GM12878 (cell line): Measurements from ENCODE around the gene FBXL5. TPM values are rescaled to one million over a fixed set of nuclear protein-coding genes. Genes with fewer than 3 reads are reported as not detected.

ENCODE experiments used
- ATF2 ChIP-seq: IDR thresholded peaks from 2 replicates; pipeline ENCODE4 v1.6.1; 2012; ENCODE audit warnings: low read length, inconsistent platforms
- BHLHE40 ChIP-seq, 2 experiments: fragments of 450-650 bp in 1 of 2; IDR thresholded peaks; 2 replicates each; pipeline ENCODE4 v1.6.1; 2011 to 2017; ENCODE audit warnings: low read depth in 2 of 2, borderline replicate concordance in 1 of 2, improper control_type of control experiment in 1 of 2, low read length in 1 of 2, mild to moderate bottlenecking in 1 of 2
- CBFB ChIP-seq: IDR thresholded peaks from 2 replicates; pipeline ENCODE4 v1.6.1; 2016; ENCODE audit warnings: antibody characterized with exemption, low read depth
- CEBPB ChIP-seq, 2 experiments: fragments of 150-350 bp in 1 of 2; IDR thresholded peaks; 2 replicates each; pipeline ENCODE4 v1.6.1; 2012 to 2014; ENCODE audit warnings: low read depth in 2 of 2, low read length in 2 of 2, borderline replicate concordance in 1 of 2, inconsistent platforms in 1 of 2
- CHD1 ChIP-seq: IDR thresholded peaks from 2 replicates; pipeline ENCODE4 v1.6.1; 2012; ENCODE audit warnings: low read depth, low read length, improper control_type of control experiment
- ESRRA ChIP-seq: IDR thresholded peaks from 2 replicates; pipeline ENCODE4 v1.6.1; 2012; ENCODE audit warnings: mild to moderate bottlenecking, low read length, improper control_type of control experiment
- HSF1 ChIP-seq: fragments of 150-350 bp; IDR thresholded peaks from 2 replicates; pipeline ENCODE4 v1.6.1; 2014; ENCODE audit warnings: mild to moderate bottlenecking, low read depth, low read length
- IRF3 ChIP-seq: fragments of 450-650 bp; IDR thresholded peaks from 2 replicates; pipeline ENCODE4 v1.6.1; 2014; ENCODE audit warnings: mild to moderate bottlenecking
- KDM1A ChIP-seq: fragments of 200-600 bp; sonication (generic); IDR thresholded peaks from 2 replicates; pipeline ENCODE4 v1.6.1; 2016; ENCODE audit warnings: borderline replicate concordance
- MEF2A ChIP-seq: IDR thresholded peaks from 2 replicates; pipeline ENCODE4 v1.6.1; 2011; ENCODE audit warnings: low read depth, mild to moderate bottlenecking, low read length, moderate library complexity; ENCODE audit not compliant: insufficient read depth
- MYC ChIP-seq: IDR thresholded peaks from 2 replicates; pipeline ENCODE4 v1.6.1; 2011; ENCODE audit warnings: mild to moderate bottlenecking, low read length, moderate library complexity, inconsistent platforms; ENCODE audit not compliant: insufficient read depth, insufficient replicate concordance, insufficient read length, severe bottlenecking
- WRNIP1 ChIP-seq: IDR thresholded peaks from 2 replicates; pipeline ENCODE4 v1.6.1; 2011; ENCODE audit warnings: low read depth, low read length, improper control_type of control experiment, borderline replicate concordance
- ZBTB40 ChIP-seq: fragments of 450-650 bp; IDR thresholded peaks from 2 replicates; pipeline ENCODE4 v1.6.1; 2016; ENCODE audit warnings: mild to moderate bottlenecking, moderate library complexity, borderline replicate concordance
- polyA plus RNA-seq, 11 experiments: library from polyadenylated mRNA; depleted of rRNA in 4 of 11; unstranded in 6 of 11; stranded (reverse) in 5 of 11; fragments of >200 nt; fragmentation: Nextera tagmentation in 4 of 11; fragmentation: Illumina TruSeq in 1 of 11; extraction: Ambion mirVana in 4 of 11; extraction: Trizol in 1 of 11; gene quantifications; 1 replicate in 1 of 11; 2 replicates in 10 of 11; pipeline versions ENCODE4 v1.2.1 to v1.2.3, GENCODE V29; 2011 to 2016; ENCODE audit warnings: inconsistent platforms in 2 of 11, missing spikeins in 2 of 11, low read depth in 1 of 11
- total RNA-seq, 4 experiments: library from RNA; depleted of rRNA in 3 of 4; stranded (reverse); fragments of >200 nt in 3 of 4; fragmentation: Illumina TruSeq in 1 of 4; extraction: Trizol in 1 of 4; gene quantifications; 2 replicates each; pipeline versions ENCODE4 v1.2.1 to v1.2.3, GENCODE V29; 2013 to 2021
- TF ChIP-seq, protein P1 (sequence below): fragments of 450-650 bp; IDR thresholded peaks from 2 replicates; pipeline ENCODE4 v1.6.1; 2017; ENCODE audit warnings: antibody characterized with exemption, mild to moderate bottlenecking, moderate library complexity
- TF ChIP-seq, protein P2 (sequence below): IDR thresholded peaks from 2 replicates; pipeline ENCODE4 v1.6.1; 2012; ENCODE audit warnings: low read depth, low read length, improper control_type of control experiment
- TF ChIP-seq, protein P3 (sequence below): fragments of 450-650 bp; IDR thresholded peaks from 2 replicates; pipeline ENCODE4 v1.6.1; 2016; ENCODE audit warnings: mild to moderate bottlenecking

The FBXL5 gene
- total and polyA plus RNA-seq, 10 of the 15 experiments (the other 5 are each of a cell fraction or from before 2014, with no cell fraction given): 10.1 to 46.2 (median 32.7) TPM

- TF ChIP-seq, protein P1, sequence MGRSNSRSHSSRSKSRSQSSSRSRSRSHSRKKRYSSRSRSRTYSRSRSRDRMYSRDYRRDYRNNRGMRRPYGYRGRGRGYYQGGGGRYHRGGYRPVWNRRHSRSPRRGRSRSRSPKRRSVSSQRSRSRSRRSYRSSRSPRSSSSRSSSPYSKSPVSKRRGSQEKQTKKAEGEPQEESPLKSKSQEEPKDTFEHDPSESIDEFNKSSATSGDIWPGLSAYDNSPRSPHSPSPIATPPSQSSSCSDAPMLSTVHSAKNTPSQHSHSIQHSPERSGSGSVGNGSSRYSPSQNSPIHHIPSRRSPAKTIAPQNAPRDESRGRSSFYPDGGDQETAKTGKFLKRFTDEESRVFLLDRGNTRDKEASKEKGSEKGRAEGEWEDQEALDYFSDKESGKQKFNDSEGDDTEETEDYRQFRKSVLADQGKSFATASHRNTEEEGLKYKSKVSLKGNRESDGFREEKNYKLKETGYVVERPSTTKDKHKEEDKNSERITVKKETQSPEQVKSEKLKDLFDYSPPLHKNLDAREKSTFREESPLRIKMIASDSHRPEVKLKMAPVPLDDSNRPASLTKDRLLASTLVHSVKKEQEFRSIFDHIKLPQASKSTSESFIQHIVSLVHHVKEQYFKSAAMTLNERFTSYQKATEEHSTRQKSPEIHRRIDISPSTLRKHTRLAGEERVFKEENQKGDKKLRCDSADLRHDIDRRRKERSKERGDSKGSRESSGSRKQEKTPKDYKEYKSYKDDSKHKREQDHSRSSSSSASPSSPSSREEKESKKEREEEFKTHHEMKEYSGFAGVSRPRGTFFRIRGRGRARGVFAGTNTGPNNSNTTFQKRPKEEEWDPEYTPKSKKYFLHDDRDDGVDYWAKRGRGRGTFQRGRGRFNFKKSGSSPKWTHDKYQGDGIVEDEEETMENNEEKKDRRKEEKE: no peak
- TF ChIP-seq ZBTB40 (no peak; the same call in 1 of the 2 replicates), CHD1 (no peak), ATF2 (no peak), ESRRA (no peak), WRNIP1 (no peak), MEF2A (no peak), CBFB (no peak), MYC (no peak), HSF1 (no peak), BHLHE40 (IDR thresholded peaks at IDR 0.05; ENCODE audit: borderline replicate concordance in 1 of 2, low read depth in 2 of 2, low read length in 1 of 2) (no peak), CEBPB (IDR thresholded peaks at IDR 0.05; ENCODE audit: borderline replicate concordance in 1 of 2, low read depth in 2 of 2, low read length in 2 of 2) (no peak), IRF3 (no peak), KDM1A (no peak)
- TF ChIP-seq, protein P2, sequence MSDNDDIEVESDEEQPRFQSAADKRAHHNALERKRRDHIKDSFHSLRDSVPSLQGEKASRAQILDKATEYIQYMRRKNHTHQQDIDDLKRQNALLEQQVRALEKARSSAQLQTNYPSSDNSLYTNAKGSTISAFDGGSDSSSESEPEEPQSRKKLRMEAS: no peak
- TF ChIP-seq, protein P3, sequence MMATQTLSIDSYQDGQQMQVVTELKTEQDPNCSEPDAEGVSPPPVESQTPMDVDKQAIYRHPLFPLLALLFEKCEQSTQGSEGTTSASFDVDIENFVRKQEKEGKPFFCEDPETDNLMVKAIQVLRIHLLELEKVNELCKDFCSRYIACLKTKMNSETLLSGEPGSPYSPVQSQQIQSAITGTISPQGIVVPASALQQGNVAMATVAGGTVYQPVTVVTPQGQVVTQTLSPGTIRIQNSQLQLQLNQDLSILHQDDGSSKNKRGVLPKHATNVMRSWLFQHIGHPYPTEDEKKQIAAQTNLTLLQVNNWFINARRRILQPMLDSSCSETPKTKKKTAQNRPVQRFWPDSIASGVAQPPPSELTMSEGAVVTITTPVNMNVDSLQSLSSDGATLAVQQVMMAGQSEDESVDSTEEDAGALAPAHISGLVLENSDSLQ: no peak
These were observed 5.1 kb downstream of the FBXL5 start (continued) for GRCh38 chr4:15649914-15650545.
